Measurements from ENCODE around the gene LPA. TPM values are rescaled to one million over a fixed set of nuclear protein-coding genes. Genes with fewer than 3 reads are reported as not detected.
"Not testable (repeated sequence)": the region's sequence is repeated elsewhere in the genome, so short reads cannot be mapped to it uniquely, and the experiment has no call there.

Gene LPA
- total and polyA plus RNA-seq, 2 experiments from 2014 or later: 0.52 to 1.4 TPM

GRCh38 chr6:160685762-160686450, 21.8 kb upstream of the LPA start:
- Histone ChIP-seq H3K79me2 (no peaks in the 10 kb centered on the region), H3K4me2 (no peak overlapping the region), H3K4me1 (ENCODE audit: insufficient read depth) (no peaks in the 10 kb centered on the region), H3K27ac (no peak overlapping the region), H3K9me3 (ENCODE audit: low read depth) (no peaks in the 10 kb centered on the region), H3K4me3 (no peak overlapping the region), H4K20me1 (ENCODE audit: insufficient read depth, poor library complexity, severe bottlenecking) (no peaks in the 10 kb centered on the region), H3K9me2 (replicated peaks; ENCODE audit: insufficient read depth) (no peaks in the 10 kb centered on the region), H2AFZ (no peak overlapping the region), H3K27me3 (no peaks in the 10 kb centered on the region), H3K36me3 (replicated peaks; ENCODE audit: insufficient read depth, low read depth) (no peaks in the 10 kb centered on the region)
- TF ChIP-seq CTCF (IDR thresholded peaks at IDR 0.05; ENCODE audit: poor library complexity) (no peak), EZH2phosphoT487 (IDR thresholded peaks at IDR 0.05; ENCODE audit: low read depth, severe bottlenecking, unreplicated experiment) (no peak), EZH2 (IDR thresholded peaks at IDR 0.05; ENCODE audit: borderline replicate concordance) (no peak)
- WGBS (ENCODE audit: low lambda C conversion rate, missing lambda C conversion rate): 89% methylated on average over 5 of the region's 5 CpGs
- no peak for DNase-seq (ENCODE audit: low spot score)

- not testable (repeated sequence) for H4K20me1 ChIP-seq (ENCODE audit: insufficient read depth, poor library complexity, severe bottlenecking); H3K4me2 ChIP-seq; H3K79me2 ChIP-seq; DNase-seq (ENCODE audit: low spot score); H3K27me3 ChIP-seq; H3K4me1 ChIP-seq (ENCODE audit: insufficient read depth); H3K4me3 ChIP-seq; H2AFZ ChIP-seq; H3K27ac ChIP-seq; H3K9me3 ChIP-seq (ENCODE audit: low read depth); H3K36me3 ChIP-seq (replicated peaks; ENCODE audit: insufficient read depth, low read depth); H3K9me2 ChIP-seq (replicated peaks; ENCODE audit: insufficient read depth)
- 94% methylated on average over 18 of the region's 32 CpGs for WGBS (ENCODE audit: low lambda C conversion rate, missing lambda C conversion rate)
Observed at GRCh38 chr6:160685101-160685761, 21.2 kb upstream of the LPA start.

GRCh38 chr6:160679402-160679769, 15.3 kb upstream of the LPA start:
- WGBS (ENCODE audit: low lambda C conversion rate, missing lambda C conversion rate): 21% methylated on average over 14 of the region's 14 CpGs
- Histone ChIP-seq H3K79me2 (no peaks in the 10 kb centered on the region), H4K20me1 (ENCODE audit: insufficient read depth, poor library complexity, severe bottlenecking) (no peaks in the 10 kb centered on the region), H3K36me3 (replicated peaks; ENCODE audit: insufficient read depth, low read depth) (no peaks in the 10 kb centered on the region), H3K4me3 (no peak overlapping the region), H3K27ac (no peak overlapping the region), H3K4me1 (ENCODE audit: insufficient read depth) (no peaks in the 10 kb centered on the region), H3K4me2 (peak overlapping the region; percentile 86), H3K9me2 (replicated peaks; ENCODE audit: insufficient read depth) (no peaks in the 10 kb centered on the region), H3K27me3 (no peaks in the 10 kb centered on the region), H3K9me3 (ENCODE audit: low read depth) (no peaks in the 10 kb centered on the region), H2AFZ (no peak overlapping the region)
- DNase-seq (ENCODE audit: low spot score): peak; percentile 53
- TF ChIP-seq EZH2 (IDR thresholded peaks at IDR 0.05; ENCODE audit: borderline replicate concordance): no peak
- peak; percentile 47 for TF ChIP-seq CTCF (IDR thresholded peaks at IDR 0.05; ENCODE audit: poor library complexity)
- TF ChIP-seq EZH2phosphoT487 (IDR thresholded peaks at IDR 0.05; ENCODE audit: low read depth, severe bottlenecking, unreplicated experiment): no peak

GRCh38 chr6:160678744-160679401, 14.8 kb upstream of the LPA start:
- TF ChIP-seq EZH2phosphoT487 (IDR thresholded peaks at IDR 0.05; ENCODE audit: low read depth, severe bottlenecking, unreplicated experiment): no peak
- no peak for TF ChIP-seq EZH2 (IDR thresholded peaks at IDR 0.05; ENCODE audit: borderline replicate concordance)
- no peak for TF ChIP-seq CTCF (IDR thresholded peaks at IDR 0.05; ENCODE audit: poor library complexity)
- Histone ChIP-seq H3K36me3 (replicated peaks; ENCODE audit: insufficient read depth, low read depth) (no peaks in the 10 kb centered on the region), H3K9me3 (ENCODE audit: low read depth) (no peaks in the 10 kb centered on the region), H3K4me1 (ENCODE audit: insufficient read depth) (no peaks in the 10 kb centered on the region), H3K4me2 (peak overlapping the region; percentile 86), H4K20me1 (ENCODE audit: insufficient read depth, poor library complexity, severe bottlenecking) (no peaks in the 10 kb centered on the region), H3K9me2 (replicated peaks; ENCODE audit: insufficient read depth) (no peaks in the 10 kb centered on the region), H3K27me3 (no peaks in the 10 kb centered on the region), H3K27ac (no peak overlapping the region), H3K79me2 (no peaks in the 10 kb centered on the region), H3K4me3 (no peak overlapping the region), H2AFZ (no peak overlapping the region)
- whole genome bisulfite sequencing (ENCODE audit: low lambda C conversion rate, missing lambda C conversion rate): 50% methylated on average over 25 of the region's 42 CpGs
- peak; percentile 27 for DNase-seq (ENCODE audit: low spot score)

Data from hepatocyte (in vitro differentiated cells).